H9 (cell line): ENCODE results near the gene S100A16. TPM values are rescaled to one million over a fixed set of nuclear protein-coding genes. Genes with fewer than 3 reads are reported as not detected.

ENCODE experiments used
- DNase-seq: peaks from one replicate; pipeline ENCODE4 v3.0.0-alpha.2; 2017
- H2AFZ ChIP-seq: one replicate; pipeline ENCODE4 v1.6.1; 2013; ENCODE audit warnings: mild to moderate bottlenecking, low read length, control low read depth, moderate library complexity
- H2AK5ac ChIP-seq: 2 replicates; pipeline ENCODE4 v1.6.1; 2013; ENCODE audit warnings: low read length, control low read depth, mixed read lengths; ENCODE audit not compliant: insufficient read length
- H2BK120ac ChIP-seq: one replicate; pipeline ENCODE4 v1.6.1; 2013; ENCODE audit warnings: low read depth, mild to moderate bottlenecking, low read length, control low read depth, inconsistent platforms; ENCODE audit not compliant: poor library complexity, severe bottlenecking
- H2BK12ac ChIP-seq: 2 replicates; pipeline ENCODE4 v1.6.1; 2013; ENCODE audit warnings: low read length, control low read depth, mixed read lengths, low read depth; ENCODE audit not compliant: insufficient read length
- H2BK15ac ChIP-seq: 2 replicates; pipeline ENCODE4 v1.6.1; 2013; ENCODE audit warnings: low read depth, low read length, control low read depth
- H2BK20ac ChIP-seq: one replicate; pipeline ENCODE4 v1.6.1; 2013; ENCODE audit warnings: low read depth, mild to moderate bottlenecking, low read length, control low read depth, inconsistent platforms; ENCODE audit not compliant: poor library complexity, severe bottlenecking
- H2BK5ac ChIP-seq: 2 replicates; pipeline ENCODE4 v1.6.1; 2013; ENCODE audit warnings: low read length, control low read depth, mixed read lengths; ENCODE audit not compliant: insufficient read length
- H3K14ac ChIP-seq: 2 replicates; pipeline ENCODE4 v1.6.1; 2013; ENCODE audit warnings: low read length, control low read depth; ENCODE audit not compliant: insufficient read depth
- H3K18ac ChIP-seq: 2 replicates; pipeline ENCODE4 v1.6.1; 2013; ENCODE audit warnings: low read depth, mild to moderate bottlenecking, mixed read lengths, low read length, control low read depth; ENCODE audit not compliant: insufficient read length
- H3K23ac ChIP-seq: 2 replicates; pipeline ENCODE4 v1.6.1; 2013; ENCODE audit warnings: low read length, control low read depth, mixed read lengths, low read depth; ENCODE audit not compliant: insufficient read length
- H3K23me2 ChIP-seq: 2 replicates; pipeline ENCODE4 v1.6.1; 2013; ENCODE audit warnings: low read depth, mild to moderate bottlenecking, mixed read lengths, low read length, control low read depth; ENCODE audit not compliant: insufficient read length, poor library complexity, severe bottlenecking
- H3K27ac ChIP-seq: 2 replicates; pipeline ENCODE4 v1.5.1; 2013; ENCODE audit warnings: low read length, control low read depth, mixed read lengths, low read depth; ENCODE audit not compliant: insufficient read length
- H3K27me3 ChIP-seq: 2 replicates; pipeline ENCODE4 v1.6.1; 2013; ENCODE audit warnings: low read length, control low read depth, inconsistent platforms; ENCODE audit not compliant: insufficient read depth
- H3K4ac ChIP-seq: 2 replicates; pipeline ENCODE4 v1.6.1; 2013; ENCODE audit warnings: low read depth, mild to moderate bottlenecking, control low read depth, inconsistent platforms, low read length, moderate library complexity
- H3K4me1 ChIP-seq: 2 replicates; pipeline ENCODE4 v1.6.1; 2013; ENCODE audit warnings: low read length, control low read depth, inconsistent platforms; ENCODE audit not compliant: insufficient read depth
- H3K4me2 ChIP-seq: 2 replicates; pipeline ENCODE4 v1.6.1; 2013; ENCODE audit warnings: low read length, control low read depth, mixed read lengths; ENCODE audit not compliant: insufficient read length, insufficient read depth
- H3K56ac ChIP-seq: 2 replicates; pipeline ENCODE4 v1.6.1; 2013; ENCODE audit warnings: low read depth, mild to moderate bottlenecking, mixed read lengths, low read length, control low read depth; ENCODE audit not compliant: insufficient read length
- H3K79me1 ChIP-seq: 2 replicates; pipeline ENCODE4 v1.6.1; 2013; ENCODE audit warnings: low read depth, mild to moderate bottlenecking, moderate library complexity, low read length, control low read depth, inconsistent platforms; ENCODE audit not compliant: insufficient read depth, poor library complexity, severe bottlenecking
- H3K79me2 ChIP-seq: 2 replicates; pipeline ENCODE4 v1.6.1; 2013; ENCODE audit warnings: low read length, control low read depth, inconsistent platforms; ENCODE audit not compliant: insufficient read depth
- H3K9ac ChIP-seq: 2 replicates; pipeline ENCODE4 v1.6.1; 2013; ENCODE audit warnings: low read length, control low read depth, mixed read lengths; ENCODE audit not compliant: insufficient read length; ENCODE audit errors: extremely low read depth
- H3K9me3 ChIP-seq: one replicate; pipeline ENCODE4 v1.6.1; 2013; ENCODE audit warnings: low read depth, low read length, inconsistent platforms; ENCODE audit not compliant: control insufficient read depth
- H3T11ph ChIP-seq: one replicate; pipeline ENCODE4 v1.6.1; 2013; ENCODE audit warnings: mild to moderate bottlenecking, low read length, control low read depth, inconsistent platforms
- H4K20me1 ChIP-seq: one replicate; pipeline ENCODE4 v1.6.1; 2013; ENCODE audit not compliant: control insufficient read depth, insufficient read length, insufficient read depth
- H4K5ac ChIP-seq: 2 replicates; pipeline ENCODE4 v1.6.1; 2013; ENCODE audit warnings: low read depth, mild to moderate bottlenecking, mixed read lengths, low read length, control low read depth; ENCODE audit not compliant: insufficient read length
- H4K8ac ChIP-seq: replicated peaks from 2 replicates; pipeline ENCODE4 v1.6.1; 2013; ENCODE audit warnings: low read length, control low read depth, mixed read lengths, low read depth; ENCODE audit not compliant: insufficient read length
- H4K91ac ChIP-seq: 2 replicates; pipeline ENCODE4 v1.6.1; 2013; ENCODE audit warnings: low read depth, mild to moderate bottlenecking, moderate library complexity, mixed read lengths, low read length, control low read depth; ENCODE audit not compliant: insufficient read length
- H3K27ac Mint-ChIP-seq, 3 experiments: 2 replicates in 2 of 3; 3 replicates in 1 of 3; pipeline ENCODE4 v1.8.0; 2020 to 2021; ENCODE audit warnings: mixed read lengths in 3 of 3, mild to moderate bottlenecking in 1 of 3, moderate library complexity in 1 of 3
- H3K27me3 Mint-ChIP-seq: 2 replicates; pipeline ENCODE4 v1.8.0; 2021; ENCODE audit warnings: low read depth, mild to moderate bottlenecking, moderate library complexity, mixed read lengths
- H3K36me3 Mint-ChIP-seq, 3 experiments: 2 replicates in 2 of 3; 3 replicates in 1 of 3; pipeline ENCODE4 v1.8.0; 2020 to 2021; ENCODE audit warnings: low read depth in 3 of 3, mixed read lengths in 3 of 3; ENCODE audit not compliant: insufficient read depth in 1 of 3
- H3K4me1 Mint-ChIP-seq, 2 experiments: 2 replicates each; pipeline ENCODE4 v1.8.0; 2020; ENCODE audit warnings: mixed read lengths in 2 of 2
- H3K4me3 Mint-ChIP-seq, 2 experiments: 2 replicates in 1 of 2; 3 replicates in 1 of 2; pipeline ENCODE4 v1.8.0; 2020 to 2021; ENCODE audit warnings: mild to moderate bottlenecking in 2 of 2, mixed read lengths in 2 of 2, moderate library complexity in 1 of 2
- H3K9me3 Mint-ChIP-seq, 2 experiments: 2 replicates in 1 of 2; 3 replicates in 1 of 2; pipeline ENCODE4 v1.8.0; 2020; ENCODE audit warnings: mild to moderate bottlenecking in 2 of 2, mixed read lengths in 2 of 2, moderate library complexity in 1 of 2
- CTCF ChIP-seq: fragments of 200-600 bp; sonication (generic); conservative IDR thresholded peaks from 3 replicates; pipeline ENCODE4 v1.8.0; 2021; ENCODE audit warnings: antibody characterized with exemption, mild to moderate bottlenecking
- WGBS: extraction: QIAGEN DNeasy Blood & Tissue Kit; methylation state at CpG from one replicate; pipeline ENCODE4 v1.1.7; 2013; ENCODE audit warnings: missing lambda C conversion rate, low lambda C conversion rate, mixed read lengths; ENCODE audit not compliant: insufficient read length; ENCODE audit errors: extremely low coverage; 5-methylcytosine and 5-hydroxymethylcytosine counted together
- total RNA-seq: library from RNA; stranded (reverse); gene quantifications from 2 replicates; pipeline ENCODE4 v1.2.1, GENCODE V29; 2021

S100A16 gene
- total RNA-seq, 1 experiment from 2014 or later = 8.0 TPM

DNA sequence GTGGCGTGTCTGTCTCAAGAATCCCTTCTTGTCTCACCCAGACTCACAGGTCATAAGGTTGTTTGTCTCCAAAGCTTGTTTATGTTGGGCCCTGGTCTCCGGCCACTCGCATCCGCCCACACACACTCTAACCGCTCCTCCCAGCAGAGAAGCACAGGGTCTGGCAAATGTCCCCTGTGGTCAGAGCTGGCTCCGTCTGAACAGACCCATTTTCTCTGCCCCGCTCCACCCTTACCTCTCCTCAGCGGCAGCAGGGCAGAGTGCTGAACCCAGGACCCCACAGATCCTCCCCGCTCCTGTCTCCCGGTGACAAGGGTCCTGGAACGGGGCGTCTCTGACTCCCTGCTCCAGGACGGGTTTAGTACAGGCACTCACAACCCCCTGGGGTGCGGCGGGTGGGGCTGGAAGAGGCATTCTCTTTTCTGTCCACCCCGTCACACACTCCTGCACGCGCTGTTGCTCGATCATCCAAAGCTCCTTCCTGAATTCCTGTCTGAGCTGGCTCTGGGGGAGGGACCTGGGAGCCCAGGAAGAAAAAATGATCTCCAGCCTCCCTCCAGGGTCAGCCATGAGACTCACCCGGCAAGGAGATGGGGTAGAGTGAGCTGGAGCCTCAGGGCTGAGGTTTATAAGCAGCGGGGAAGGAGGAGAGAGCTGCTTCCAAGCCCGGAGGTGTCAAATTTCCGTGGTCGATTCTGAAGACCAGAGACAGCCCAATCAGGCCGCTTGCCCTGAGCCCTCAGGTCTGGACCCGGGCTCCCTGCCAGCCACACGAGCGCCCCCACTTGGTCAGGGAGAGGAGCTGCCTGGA is 14.2 kb upstream of the S100A16 start, which contains the start of gene S100A13:
TSS of gene S100A13 (minus strand) at position 602 of the 811 bp plus-strand sequence. CDS start 1,033 bp downstream, outside the sequence.
- peak within 1 kb of the TSS; percentile 87 for H3K4me2 ChIP-seq
- H3K36me3 Mint-ChIP-seq = peaks cover 11 to 22% (median 21%) of the 10 kb centered on the region in 3 experiments
- 0 out of 2 replicates have a peak, but pooled peaks cover 4% of the 10 kb centered on the region for H3K4me1 ChIP-seq
- H3K4me3 Mint-ChIP-seq = peak within 1 kb of the TSS; percentile 74 to 87
- no peaks in the 10 kb centered on the region for H3K27me3 ChIP-seq
- H3K9ac ChIP-seq = peak within 1 kb of the TSS; percentile 49
- no peak within 1 kb of the TSS for H3K4ac ChIP-seq
- no peak within 1 kb of the TSS for H3K56ac ChIP-seq
- no peaks in the 10 kb centered on the region for H4K20me1 ChIP-seq
- H3K4me1 Mint-ChIP-seq = peaks cover 49 to 50% of the 10 kb centered on the region in 2 experiments
- H4K91ac ChIP-seq = no peak within 1 kb of the TSS
- H2AK5ac ChIP-seq = no peak within 1 kb of the TSS
- H3T11ph ChIP-seq = no peak within 1 kb of the TSS
- no peak within 1 kb of the TSS for H2BK15ac ChIP-seq
- H3K27me3 Mint-ChIP-seq = 0 out of 2 replicates have a peak, but pooled peaks cover 2% of the 10 kb centered on the region
- TF ChIP-seq CTCF = peak; percentile 94
- H3K14ac ChIP-seq = peak within 1 kb of the TSS; percentile 77
- no peaks in the 10 kb centered on the region for H3K79me1 ChIP-seq
- no peaks in the 10 kb centered on the region for H3K9me3 ChIP-seq
- peak within 1 kb of the TSS; percentile 93 to 95 (median 93) for H3K27ac Mint-ChIP-seq
- H2BK120ac ChIP-seq = no peak within 1 kb of the TSS
- peak; percentile 98 for DNase-seq
- no peak within 1 kb of the TSS for H2BK5ac ChIP-seq
- no peaks in the 10 kb centered on the region for H3K79me2 ChIP-seq
- peaks cover 7% of the 10 kb centered on the region for H3K23me2 ChIP-seq
- no peak within 1 kb of the TSS for H4K5ac ChIP-seq
- H3K27ac ChIP-seq = no peak within 1 kb of the TSS
- peak within 1 kb of the TSS; percentile 93 for H3K18ac ChIP-seq
- WGBS = no CpG with 5 or more reads among the region's 28 CpGs
- no peak within 1 kb of the TSS for H2BK20ac ChIP-seq
- no peaks in the 10 kb centered on the region; a peak in 1 of 5 replicates for H3K9me3 Mint-ChIP-seq
- H2AFZ ChIP-seq = no peak within 1 kb of the TSS
- H2BK12ac ChIP-seq = no peak within 1 kb of the TSS
- H4K8ac ChIP-seq = no peak within 1 kb of the TSS
- no peak within 1 kb of the TSS for H3K23ac ChIP-seq
